Prostate gland (tissue), 2 donors: Measurements from ENCODE around the gene IFI16.

Experiments
- POLR2A ChIP-seq: fragments of 450-650 bp; IDR thresholded peaks from one replicate; pipeline ENCODE4 v1.6.1; 2016; ENCODE audit warnings: antibody characterized with exemption, mild to moderate bottlenecking
- TF ChIP-seq, protein P1 (sequence below), 4 experiments: fragments of 200-600 bp in 2 of 4; fragments of 450-650 bp in 2 of 4; sonication (generic) in 2 of 4; IDR thresholded peaks; 1 replicate in 3 of 4; 2 replicates in 1 of 4; pipeline ENCODE4 v1.5.1; 2016 to 2019; ENCODE audit warnings: antibody characterized with exemption in 4 of 4, mild to moderate bottlenecking in 2 of 4, moderate library complexity in 2 of 4

DNA sequence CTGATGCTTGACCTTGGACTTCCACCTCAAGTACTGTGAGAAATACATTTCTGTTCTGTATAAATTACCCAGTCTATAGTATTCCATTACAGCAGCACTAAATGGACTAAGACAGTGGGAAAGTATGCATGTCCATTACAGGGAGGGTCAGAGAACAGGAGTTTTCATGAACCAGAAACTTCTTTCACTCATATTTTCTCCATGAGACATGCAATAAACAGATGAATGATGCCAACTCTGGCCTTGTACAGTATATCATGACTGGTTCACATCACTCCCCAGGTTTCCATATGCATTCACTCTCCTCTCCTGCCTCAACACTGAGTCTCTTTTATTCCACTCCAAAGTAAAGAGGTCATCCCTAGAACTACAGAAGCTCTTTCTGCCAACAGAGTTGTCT, 4.5 kb upstream of the IFI16 start:
- TF ChIP-seq, protein P1, sequence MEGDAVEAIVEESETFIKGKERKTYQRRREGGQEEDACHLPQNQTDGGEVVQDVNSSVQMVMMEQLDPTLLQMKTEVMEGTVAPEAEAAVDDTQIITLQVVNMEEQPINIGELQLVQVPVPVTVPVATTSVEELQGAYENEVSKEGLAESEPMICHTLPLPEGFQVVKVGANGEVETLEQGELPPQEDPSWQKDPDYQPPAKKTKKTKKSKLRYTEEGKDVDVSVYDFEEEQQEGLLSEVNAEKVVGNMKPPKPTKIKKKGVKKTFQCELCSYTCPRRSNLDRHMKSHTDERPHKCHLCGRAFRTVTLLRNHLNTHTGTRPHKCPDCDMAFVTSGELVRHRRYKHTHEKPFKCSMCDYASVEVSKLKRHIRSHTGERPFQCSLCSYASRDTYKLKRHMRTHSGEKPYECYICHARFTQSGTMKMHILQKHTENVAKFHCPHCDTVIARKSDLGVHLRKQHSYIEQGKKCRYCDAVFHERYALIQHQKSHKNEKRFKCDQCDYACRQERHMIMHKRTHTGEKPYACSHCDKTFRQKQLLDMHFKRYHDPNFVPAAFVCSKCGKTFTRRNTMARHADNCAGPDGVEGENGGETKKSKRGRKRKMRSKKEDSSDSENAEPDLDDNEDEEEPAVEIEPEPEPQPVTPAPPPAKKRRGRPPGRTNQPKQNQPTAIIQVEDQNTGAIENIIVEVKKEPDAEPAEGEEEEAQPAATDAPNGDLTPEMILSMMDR (IDR thresholded peaks at IDR 0.05) = no peak
- no peak for TF ChIP-seq POLR2A
